NCI-H526 treated with DMSO at 0.1 percent for 48 hours (cell line): ENCODE measurements around the gene ZER1.
"Not testable (repeated sequence)": the region's sequence is repeated elsewhere in the genome, so short reads cannot be mapped to it uniquely, and the experiment has no call there.

ENCODE experiments used
- DNase-seq: peaks from one replicate; lab custom pipeline; 2025; lab: John Stamatoyannopoulos, UW

The ZER1 gene

GRCh38 chr9:128771745-128772519, at the start of gene ZER1:
Gene ZER1, minus strand, starts transcription at chr9:128771927. Its CDS starts 16,362 bp downstream, at chr9:128755565.
- DNase-seq: peak; percentile 55

- no peak for DNase-seq
Observed at GRCh38 chr9:128820665-128821583, 49.2 kb upstream of the ZER1 start.

- peak; percentile 42 for DNase-seq
Observed at GRCh38 chr9:128819716-128820664, 48.3 kb upstream of the ZER1 start.

DNA sequence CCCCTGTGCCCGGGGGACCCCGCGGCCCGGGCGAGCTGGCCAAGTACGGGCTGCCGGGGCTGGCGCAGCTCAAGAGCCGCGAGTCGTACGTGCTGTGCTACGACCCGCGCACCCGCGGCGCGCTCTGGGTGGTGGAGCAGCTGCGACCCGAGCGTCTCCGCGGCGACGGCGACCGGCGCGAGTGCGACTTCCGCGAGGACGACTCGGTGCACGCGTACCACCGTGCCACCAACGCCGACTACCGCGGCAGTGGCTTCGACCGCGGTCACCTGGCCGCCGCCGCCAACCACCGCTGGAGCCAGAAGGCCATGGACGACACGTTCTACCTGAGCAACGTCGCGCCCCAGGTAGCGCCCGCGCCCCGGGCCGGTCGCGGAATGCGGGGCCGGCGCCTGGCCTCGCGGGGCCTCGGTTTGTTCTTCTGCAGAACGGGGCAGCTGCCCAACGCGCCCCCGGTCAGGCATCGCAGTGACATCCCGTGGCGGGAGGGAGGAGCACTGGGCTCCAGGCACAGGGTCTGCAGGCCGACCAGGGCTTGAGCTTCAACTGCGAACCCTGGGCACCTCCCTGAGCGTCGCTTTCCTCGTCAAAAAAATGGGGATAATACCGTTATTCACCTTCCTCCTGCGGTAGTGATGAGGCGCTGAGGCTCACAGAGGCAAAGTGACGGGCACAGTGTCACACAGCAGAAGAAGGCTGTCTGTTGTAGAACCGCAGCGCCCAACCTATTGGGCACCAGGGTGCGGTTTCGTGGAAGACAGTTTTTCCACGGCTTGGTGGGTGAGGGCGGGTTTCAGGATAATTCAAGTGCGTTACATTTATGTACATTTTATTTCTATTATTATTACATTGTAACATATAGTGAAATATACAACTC, 47.4 kb upstream of the ZER1 start:
- DNase-seq: no peak

- peak; percentile 81 for DNase-seq
Observed at GRCh38 chr9:128818099-128818838, 46.5 kb upstream of the ZER1 start, which contains the start of gene ENDOG. Gene ENDOG, plus strand, starts transcription at chr9:128818500. Its CDS starts 185 bp downstream, at chr9:128818685.

GRCh38 chr9:128810873-128811272, 39.1 kb upstream of the ZER1 start:
- DNase-seq: no peak

DNA sequence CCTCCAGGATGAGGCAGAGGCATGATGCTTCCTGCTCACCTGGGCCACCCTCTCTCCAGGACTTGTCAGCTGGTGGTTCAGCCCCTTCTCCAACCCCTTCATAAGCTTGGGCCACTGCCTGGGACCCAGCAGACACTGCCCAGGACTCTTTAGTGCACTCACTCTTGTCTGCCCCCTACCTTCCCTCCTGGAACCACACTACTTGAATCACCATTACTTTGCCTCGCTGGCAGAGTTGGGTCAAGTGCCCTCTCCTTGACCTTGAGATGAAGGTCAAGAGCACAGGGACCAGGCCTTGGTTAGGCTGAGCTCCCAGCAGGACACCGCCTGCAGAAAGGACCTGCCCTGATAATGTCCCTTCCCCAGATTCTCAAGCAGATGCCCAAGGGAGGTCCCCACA, 38.1 kb upstream of the ZER1 start:
- no peak for DNase-seq

DNA sequence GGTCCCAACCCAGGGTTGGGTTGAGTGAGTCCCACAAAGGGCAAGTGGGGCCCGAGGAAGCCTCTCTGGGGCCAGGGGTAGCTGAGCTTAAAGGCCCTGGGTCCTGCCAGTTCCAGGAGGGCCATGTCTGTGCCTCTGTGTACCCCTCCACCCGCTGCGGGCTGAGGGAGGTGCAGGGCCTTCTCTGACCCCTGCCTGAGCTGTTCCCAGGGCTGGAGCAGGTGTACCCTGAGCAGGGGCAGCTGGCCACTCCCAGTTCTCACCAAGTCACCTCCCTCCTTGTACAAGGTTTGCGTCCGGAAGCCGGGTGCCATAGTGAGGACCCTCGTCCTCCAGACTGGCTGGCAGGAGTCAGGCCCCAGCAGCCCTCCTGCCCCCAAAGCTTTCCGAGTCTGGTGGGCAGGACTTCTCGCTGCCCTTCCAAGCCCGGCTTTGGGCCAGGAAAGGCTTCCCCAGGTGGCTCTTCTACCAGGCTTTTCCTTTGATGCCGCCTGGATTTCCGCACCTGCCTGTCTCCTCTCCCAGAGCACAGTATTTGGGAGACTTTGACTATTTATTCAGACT, 37.4 kb upstream of the ZER1 start:
- no peak for DNase-seq

DNA sequence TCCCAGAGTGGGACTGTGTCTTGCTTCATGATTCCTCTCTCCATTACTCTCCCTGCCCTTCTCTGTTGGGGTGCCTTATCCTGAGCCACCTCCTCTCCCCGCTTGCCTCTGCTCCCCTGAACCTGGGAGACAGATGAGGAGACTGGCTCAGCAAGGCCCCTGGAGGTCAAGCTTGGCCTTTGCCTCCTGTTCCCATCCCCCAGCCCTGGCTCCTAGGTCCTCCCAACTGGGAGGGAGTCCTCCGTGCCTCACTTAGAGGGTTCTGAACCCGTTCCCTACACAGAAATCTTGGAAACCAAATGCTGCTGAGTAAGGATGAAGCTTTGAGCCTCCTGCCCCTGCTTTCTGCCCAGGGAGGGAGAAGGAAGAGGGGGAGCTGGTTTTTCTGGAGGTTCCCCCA, 36.8 kb upstream of the ZER1 start:
- DNase-seq: no peak

DNA sequence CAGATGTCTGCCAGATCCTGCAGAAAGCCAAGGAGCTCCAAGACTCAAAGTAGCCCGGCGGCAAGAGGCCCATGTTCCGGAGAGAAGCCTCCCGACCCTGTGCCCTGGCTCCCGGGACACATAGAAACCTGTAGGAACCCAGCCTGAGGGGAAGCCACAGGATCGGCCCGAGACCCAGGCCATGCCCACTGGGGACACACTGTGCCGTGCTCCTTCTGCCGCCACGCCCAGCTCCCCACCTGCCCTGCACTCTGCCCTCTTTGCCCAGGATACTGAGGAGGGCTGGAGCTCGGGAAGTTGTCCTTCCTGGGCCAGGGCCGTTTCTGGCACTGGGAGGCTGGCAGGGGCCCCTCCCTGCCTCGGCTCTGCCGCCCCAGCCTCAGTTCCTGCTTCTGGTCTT, 36.1 kb upstream of the ZER1 start:
- no peak for DNase-seq

DNA sequence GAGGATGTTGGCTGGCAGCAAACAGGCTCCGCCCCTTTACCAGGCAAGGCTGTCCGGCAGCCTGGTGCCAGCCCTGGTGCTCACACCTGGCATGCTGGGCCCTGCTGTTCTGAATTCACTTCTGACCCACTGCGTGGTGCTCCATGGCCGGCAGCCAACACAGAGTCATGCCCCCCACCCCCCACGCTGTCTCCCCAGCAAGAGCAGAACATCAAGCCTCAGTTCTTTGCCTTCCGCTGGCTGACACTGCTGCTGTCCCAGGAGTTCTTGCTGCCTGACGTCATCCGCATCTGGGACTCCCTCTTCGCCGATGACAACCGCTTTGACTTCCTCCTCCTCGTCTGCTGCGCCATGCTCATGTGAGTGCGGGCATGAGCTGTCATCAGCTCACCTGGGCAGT, 33.9 kb upstream of the ZER1 start:
- no peak for DNase-seq

- DNase-seq: no peak
Observed at GRCh38 chr9:128802482-128802881, 30.8 kb upstream of the ZER1 start.

DNA sequence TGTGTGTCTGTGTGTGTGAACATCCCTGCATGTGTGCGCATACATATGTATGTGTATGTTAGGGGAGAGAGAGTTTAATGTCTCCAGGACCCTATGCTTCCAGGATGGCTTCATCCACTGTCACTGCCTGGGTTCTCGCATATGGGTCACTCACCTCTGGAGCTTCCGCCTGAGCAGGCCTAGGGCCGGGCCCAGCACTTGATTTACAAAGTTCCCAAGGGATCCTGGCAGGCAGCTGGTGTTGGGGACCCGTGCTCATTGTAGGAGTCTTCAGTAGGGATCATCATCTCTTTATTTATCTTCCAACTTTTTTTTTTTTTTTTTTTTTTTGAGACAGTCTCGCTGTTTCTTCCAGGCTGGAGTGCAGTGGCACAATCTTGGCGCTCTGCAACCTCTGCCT, 28.3 kb upstream of the ZER1 start:
- DNase-seq: no peak

GRCh38 chr9:128798896-128799295, 27.2 kb upstream of the ZER1 start:
- no peak for DNase-seq

DNA sequence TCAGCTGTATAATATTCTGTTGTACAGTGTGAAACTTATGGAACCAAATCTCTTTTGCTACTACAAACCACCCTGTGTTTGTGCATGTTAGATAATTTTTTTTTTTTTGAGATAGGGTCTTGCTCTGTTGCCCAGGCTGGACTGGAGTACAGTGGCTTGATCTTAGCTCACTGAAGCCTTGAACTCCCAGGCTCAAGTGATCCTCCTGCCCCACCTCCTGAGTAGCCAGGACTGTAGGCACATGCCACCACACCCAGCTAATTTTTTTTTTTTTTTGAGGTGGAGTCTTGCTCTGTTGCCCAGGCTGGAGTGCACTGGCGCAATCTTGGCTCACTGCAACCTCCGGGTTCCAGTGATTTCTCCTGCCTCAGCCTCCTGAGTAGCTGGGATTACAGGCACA, 23.2 kb upstream of the ZER1 start:
- not testable (repeated sequence) for DNase-seq

- DNase-seq: no peak
Observed at GRCh38 chr9:128792978-128793686, 21.4 kb upstream of the ZER1 start.

DNA sequence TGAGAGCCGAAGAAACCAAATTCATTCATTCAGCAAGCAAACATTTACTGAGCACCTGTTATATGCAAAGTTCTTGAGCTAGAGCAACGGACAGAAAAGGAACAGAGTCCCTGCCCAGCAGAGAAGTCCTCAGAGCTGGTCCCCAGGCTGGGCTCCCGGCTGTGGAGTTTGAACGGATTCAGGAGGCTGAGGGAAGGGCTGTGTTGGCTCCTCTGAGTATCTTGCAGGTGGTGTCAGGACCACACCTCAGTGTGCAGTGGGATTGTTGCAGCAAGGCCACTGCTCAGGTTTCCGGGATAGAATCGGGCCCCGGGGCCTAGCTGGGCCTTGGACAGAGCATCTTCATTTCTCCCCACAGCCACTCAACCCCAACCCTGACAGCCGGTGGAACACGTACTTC, 20.4 kb upstream of the ZER1 start:
- DNase-seq: no peak

DNA sequence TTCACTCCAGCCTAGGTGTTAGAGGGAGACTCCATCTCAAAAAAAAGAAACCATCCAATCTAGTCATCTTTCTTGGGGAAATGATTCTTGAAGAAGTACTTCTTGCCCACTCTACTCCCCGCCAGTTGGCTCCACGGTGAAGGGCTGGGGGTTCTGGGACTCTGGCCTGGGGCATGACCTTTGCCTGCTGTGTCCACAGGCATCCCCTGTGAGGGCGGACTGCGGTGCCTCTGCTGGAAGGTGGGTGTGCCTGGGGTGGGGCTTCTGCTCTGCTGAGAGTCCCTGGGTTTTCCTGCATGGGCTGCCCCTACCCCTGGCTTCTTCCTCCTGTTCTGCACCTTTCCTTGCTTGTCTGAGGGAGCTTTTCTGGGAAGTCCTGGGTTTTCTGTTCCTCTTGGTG, 18.8 kb upstream of the ZER1 start:
- no peak for DNase-seq

GRCh38 chr9:128788445-128788844, 16.7 kb upstream of the ZER1 start:
- DNase-seq: no peak
